ENCODE data around the gene ITGB4. TPM values are rescaled to one million over a fixed set of nuclear protein-coding genes. Genes with fewer than 3 reads are reported as not detected.

Gene ITGB4
- total and polyA plus RNA-seq, 2 of the 13 experiments (the other 11 are each of a cell fraction or from before 2014, with no cell fraction given): 6.9 to 14.5 TPM

DNA sequence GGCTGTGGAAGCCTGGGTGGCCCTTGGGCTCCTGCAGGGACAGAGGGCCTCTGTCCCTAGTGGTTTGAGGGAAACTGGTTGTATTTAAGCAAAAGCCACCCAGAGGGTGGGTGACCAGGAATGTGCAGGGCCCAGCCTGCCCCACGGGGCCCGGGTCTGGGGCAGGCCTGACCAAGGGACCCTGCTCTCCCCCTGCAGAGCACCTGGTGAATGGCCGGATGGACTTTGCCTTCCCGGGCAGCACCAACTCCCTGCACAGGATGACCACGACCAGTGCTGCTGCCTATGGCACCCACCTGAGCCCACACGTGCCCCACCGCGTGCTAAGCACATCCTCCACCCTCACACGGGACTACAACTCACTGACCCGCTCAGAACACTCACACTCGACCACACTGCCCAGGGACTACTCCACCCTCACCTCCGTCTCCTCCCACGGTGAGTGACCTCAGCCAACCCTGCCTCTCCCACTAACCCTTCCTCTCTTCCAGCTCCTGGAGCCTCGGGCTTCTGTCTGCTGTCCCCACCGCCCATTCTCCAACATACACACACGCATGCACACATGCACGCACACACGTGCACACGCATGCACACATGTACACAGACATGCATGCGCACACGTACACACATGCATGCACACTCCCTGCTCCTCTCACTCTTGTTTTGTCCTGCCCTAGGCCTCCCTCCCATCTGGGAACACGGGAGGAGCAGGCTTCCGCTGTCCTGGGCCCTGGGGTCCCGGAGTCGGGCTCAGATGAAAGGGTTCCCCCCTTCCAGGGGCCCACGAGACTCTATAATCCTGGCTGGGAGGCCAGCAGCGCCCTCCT lies 33.3 kb downstream of the ITGB4 start (continued):
- TF ChIP-seq, protein P1, sequence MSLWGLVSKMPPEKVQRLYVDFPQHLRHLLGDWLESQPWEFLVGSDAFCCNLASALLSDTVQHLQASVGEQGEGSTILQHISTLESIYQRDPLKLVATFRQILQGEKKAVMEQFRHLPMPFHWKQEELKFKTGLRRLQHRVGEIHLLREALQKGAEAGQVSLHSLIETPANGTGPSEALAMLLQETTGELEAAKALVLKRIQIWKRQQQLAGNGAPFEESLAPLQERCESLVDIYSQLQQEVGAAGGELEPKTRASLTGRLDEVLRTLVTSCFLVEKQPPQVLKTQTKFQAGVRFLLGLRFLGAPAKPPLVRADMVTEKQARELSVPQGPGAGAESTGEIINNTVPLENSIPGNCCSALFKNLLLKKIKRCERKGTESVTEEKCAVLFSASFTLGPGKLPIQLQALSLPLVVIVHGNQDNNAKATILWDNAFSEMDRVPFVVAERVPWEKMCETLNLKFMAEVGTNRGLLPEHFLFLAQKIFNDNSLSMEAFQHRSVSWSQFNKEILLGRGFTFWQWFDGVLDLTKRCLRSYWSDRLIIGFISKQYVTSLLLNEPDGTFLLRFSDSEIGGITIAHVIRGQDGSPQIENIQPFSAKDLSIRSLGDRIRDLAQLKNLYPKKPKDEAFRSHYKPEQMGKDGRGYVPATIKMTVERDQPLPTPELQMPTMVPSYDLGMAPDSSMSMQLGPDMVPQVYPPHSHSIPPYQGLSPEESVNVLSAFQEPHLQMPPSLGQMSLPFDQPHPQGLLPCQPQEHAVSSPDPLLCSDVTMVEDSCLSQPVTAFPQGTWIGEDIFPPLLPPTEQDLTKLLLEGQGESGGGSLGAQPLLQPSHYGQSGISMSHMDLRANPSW (CRISPR knock-in tag; IDR thresholded peaks at IDR 0.05; ENCODE audit: borderline replicate concordance): 0 out of 2 replicates have a peak, but pooled peaks have one; percentile 64
- TF ChIP-seq ZSCAN5A (CRISPR knock-in tag; IDR thresholded peaks at IDR 0.05; ENCODE audit: borderline replicate concordance) (0 out of 2 replicates have a peak, but pooled peaks have one; percentile 16), BRD4 (CRISPR knock-in tag; IDR thresholded peaks at IDR 0.05) (peak; percentile 84; the same call in 1 of the 2 replicates), HIVEP1 (CRISPR knock-in tag; IDR thresholded peaks at IDR 0.05) (no peak; the same call in 1 of the 2 replicates), ZBTB38 (CRISPR knock-in tag; IDR thresholded peaks at IDR 0.05) (peak; percentile 92), THAP11 (CRISPR knock-in tag; IDR thresholded peaks at IDR 0.05) (no peak), KMT2A (CRISPR knock-in tag; IDR thresholded peaks at IDR 0.05) (peak; percentile 7; the same call in 1 of the 2 replicates), ZFP41 (CRISPR knock-in tag; IDR thresholded peaks at IDR 0.05; ENCODE audit: borderline replicate concordance) (peak; percentile 95), PCBP1 (IDR thresholded peaks at IDR 0.05; ENCODE audit: borderline replicate concordance, low read depth, low read length) (0 out of 2 replicates have a peak, but pooled peaks have one; percentile 81), ZMYM4 (CRISPR knock-in tag; IDR thresholded peaks at IDR 0.05) (peak; percentile 33; the same call in 1 of the 2 replicates), FOXO1 (CRISPR knock-in tag; IDR thresholded peaks at IDR 0.05) (peak; percentile 19; the same call in 1 of the 2 replicates), GATAD2A (CRISPR knock-in tag; IDR thresholded peaks at IDR 0.05) (peak; percentile 53), NPAS2 (CRISPR knock-in tag; IDR thresholded peaks at IDR 0.05; ENCODE audit: borderline replicate concordance) (no peak), MEIS1 (CRISPR knock-in tag; IDR thresholded peaks at IDR 0.05; ENCODE audit: borderline replicate concordance) (peak; percentile 17; the same call in 1 of the 2 replicates), DNMT1 (CRISPR knock-in tag; IDR thresholded peaks at IDR 0.05) (no peak; the same call in 1 of the 2 replicates), JUNB (CRISPR knock-in tag; IDR thresholded peaks at IDR 0.05; ENCODE audit: borderline replicate concordance) (peak; percentile 65), ZNF225 (CRISPR knock-in tag; IDR thresholded peaks at IDR 0.05) (no peak), ZNF713 (CRISPR knock-in tag; IDR thresholded peaks at IDR 0.05) (peak; percentile 62; the same call in 1 of the 2 replicates), ZSCAN25 (CRISPR knock-in tag; IDR thresholded peaks at IDR 0.05) (peak; percentile 93), KLF15 (CRISPR knock-in tag; IDR thresholded peaks at IDR 0.05; ENCODE audit: borderline replicate concordance) (no peak; the same call in 1 of the 2 replicates), MAFF (IDR thresholded peaks at IDR 0.05; ENCODE audit: low read depth, low read length) (no peak)
- TF ChIP-seq, protein P2, sequence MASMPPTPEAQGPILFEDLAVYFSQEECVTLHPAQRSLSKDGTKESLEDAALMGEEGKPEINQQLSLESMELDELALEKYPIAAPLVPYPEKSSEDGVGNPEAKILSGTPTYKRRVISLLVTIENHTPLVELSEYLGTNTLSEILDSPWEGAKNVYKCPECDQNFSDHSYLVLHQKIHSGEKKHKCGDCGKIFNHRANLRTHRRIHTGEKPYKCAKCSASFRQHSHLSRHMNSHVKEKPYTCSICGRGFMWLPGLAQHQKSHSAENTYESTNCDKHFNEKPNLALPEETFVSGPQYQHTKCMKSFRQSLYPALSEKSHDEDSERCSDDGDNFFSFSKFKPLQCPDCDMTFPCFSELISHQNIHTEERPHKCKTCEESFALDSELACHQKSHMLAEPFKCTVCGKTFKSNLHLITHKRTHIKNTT (CRISPR knock-in tag; IDR thresholded peaks at IDR 0.05): no peak
- TF ChIP-seq, protein P3, sequence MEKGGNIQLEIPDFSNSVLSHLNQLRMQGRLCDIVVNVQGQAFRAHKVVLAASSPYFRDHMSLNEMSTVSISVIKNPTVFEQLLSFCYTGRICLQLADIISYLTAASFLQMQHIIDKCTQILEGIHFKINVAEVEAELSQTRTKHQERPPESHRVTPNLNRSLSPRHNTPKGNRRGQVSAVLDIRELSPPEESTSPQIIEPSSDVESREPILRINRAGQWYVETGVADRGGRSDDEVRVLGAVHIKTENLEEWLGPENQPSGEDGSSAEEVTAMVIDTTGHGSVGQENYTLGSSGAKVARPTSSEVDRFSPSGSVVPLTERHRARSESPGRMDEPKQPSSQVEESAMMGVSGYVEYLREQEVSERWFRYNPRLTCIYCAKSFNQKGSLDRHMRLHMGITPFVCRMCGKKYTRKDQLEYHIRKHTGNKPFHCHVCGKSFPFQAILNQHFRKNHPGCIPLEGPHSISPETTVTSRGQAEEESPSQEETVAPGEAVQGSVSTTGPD (CRISPR knock-in tag; IDR thresholded peaks at IDR 0.05): no peak
